ENCODE measurements around the gene WDFY2.

WDFY2 gene

DNA sequence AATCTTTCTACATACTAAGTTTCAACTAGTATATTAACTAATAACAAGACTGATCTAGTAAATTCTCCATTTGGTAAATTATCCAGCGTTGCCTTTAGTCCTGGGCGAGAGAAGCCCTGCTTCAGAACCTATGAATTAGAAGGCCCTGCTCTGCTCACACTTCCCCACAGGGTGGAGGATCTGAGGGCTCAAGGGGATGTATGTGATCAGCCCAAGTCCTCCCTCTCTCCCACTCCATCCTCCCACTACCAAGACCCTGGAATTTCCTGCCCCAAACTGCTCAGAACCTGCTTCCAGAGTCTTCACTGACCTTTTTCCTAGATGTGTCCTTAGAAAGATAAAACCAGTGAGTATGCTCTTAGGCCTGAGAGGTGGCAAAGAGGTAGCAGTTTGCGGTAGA lies 91.6 kb downstream of the WDFY2 start:
- peaks cover 11% of the 10 kb centered on the region for H3K36me3 ChIP-seq

DNA sequence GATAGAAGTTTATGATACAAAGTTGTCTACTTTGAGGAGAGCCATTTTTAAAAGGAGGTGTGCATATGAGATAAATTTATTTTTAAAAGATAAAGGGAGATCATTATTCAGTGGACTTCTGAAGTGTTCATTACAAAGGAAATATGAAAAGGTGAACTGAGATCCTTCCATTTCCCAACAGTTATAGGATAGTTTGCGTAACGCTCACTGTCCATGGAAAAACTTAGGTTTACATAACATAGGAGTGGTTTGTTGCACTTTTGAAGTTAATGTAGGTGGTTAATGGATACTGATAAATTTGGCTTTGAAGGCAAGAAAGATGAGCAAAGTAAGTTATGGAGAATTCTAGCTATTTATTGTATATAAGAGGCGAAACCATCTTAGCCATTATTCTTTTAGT lies 92.5 kb downstream of the WDFY2 start:
- Histone ChIP-seq H3K27ac (no peak overlapping the region), H3K9me3 (no peaks in the 10 kb centered on the region), H3K4me3 (ENCODE audit: low read depth in 1 of 2, low read length in 1 of 2) (no peak overlapping the region), H3K36me3 (peaks cover 14% of the 10 kb centered on the region), H3K27me3 (no peaks in the 10 kb centered on the region), H3K4me1 (ENCODE audit: control insufficient read depth in 1 of 2, insufficient read depth in 1 of 2, low read depth in 1 of 2, low read length in 1 of 2) (no peaks in the 10 kb centered on the region)
- TF ChIP-seq, protein P1, sequence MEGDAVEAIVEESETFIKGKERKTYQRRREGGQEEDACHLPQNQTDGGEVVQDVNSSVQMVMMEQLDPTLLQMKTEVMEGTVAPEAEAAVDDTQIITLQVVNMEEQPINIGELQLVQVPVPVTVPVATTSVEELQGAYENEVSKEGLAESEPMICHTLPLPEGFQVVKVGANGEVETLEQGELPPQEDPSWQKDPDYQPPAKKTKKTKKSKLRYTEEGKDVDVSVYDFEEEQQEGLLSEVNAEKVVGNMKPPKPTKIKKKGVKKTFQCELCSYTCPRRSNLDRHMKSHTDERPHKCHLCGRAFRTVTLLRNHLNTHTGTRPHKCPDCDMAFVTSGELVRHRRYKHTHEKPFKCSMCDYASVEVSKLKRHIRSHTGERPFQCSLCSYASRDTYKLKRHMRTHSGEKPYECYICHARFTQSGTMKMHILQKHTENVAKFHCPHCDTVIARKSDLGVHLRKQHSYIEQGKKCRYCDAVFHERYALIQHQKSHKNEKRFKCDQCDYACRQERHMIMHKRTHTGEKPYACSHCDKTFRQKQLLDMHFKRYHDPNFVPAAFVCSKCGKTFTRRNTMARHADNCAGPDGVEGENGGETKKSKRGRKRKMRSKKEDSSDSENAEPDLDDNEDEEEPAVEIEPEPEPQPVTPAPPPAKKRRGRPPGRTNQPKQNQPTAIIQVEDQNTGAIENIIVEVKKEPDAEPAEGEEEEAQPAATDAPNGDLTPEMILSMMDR (IDR thresholded peaks at IDR 0.05): no peak

More for the DNA sequence above, 91.6 kb downstream of the WDFY2 start:
- TF ChIP-seq, protein P1 (IDR thresholded peaks at IDR 0.05): no peak
- no peaks in the 10 kb centered on the region for H3K9me3 ChIP-seq
- no peaks in the 10 kb centered on the region for H3K4me1 ChIP-seq (ENCODE audit: control insufficient read depth in 1 of 2, insufficient read depth in 1 of 2, low read depth in 1 of 2, low read length in 1 of 2)
- no peak overlapping the region for H3K27ac ChIP-seq
- H3K27me3 ChIP-seq: no peaks in the 10 kb centered on the region
- H3K4me3 ChIP-seq (ENCODE audit: low read depth in 1 of 2, low read length in 1 of 2): no peak overlapping the region

DNA sequence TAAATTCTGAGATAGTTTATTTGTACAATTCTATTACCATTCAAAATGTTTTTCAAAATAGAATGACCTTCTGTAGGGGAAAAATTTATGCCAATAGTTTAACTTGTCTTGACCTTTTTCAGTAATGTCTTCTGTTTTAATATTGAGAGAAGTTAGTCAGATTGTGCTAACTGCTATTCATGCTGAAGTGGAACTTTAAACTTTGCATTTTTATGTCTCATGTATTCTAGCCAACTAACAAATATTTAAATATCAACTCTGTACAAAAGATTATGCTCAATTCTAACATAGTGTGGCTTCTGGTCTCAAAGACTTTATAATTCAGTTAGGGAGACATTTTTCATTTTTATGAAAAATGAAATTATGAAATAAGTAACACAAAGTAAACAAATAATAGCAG lies 94.2 kb downstream of the WDFY2 start:
- H3K27me3 ChIP-seq: no peaks in the 10 kb centered on the region
- TF ChIP-seq, protein P1 (IDR thresholded peaks at IDR 0.05): no peak
- H3K27ac ChIP-seq: no peak overlapping the region
- no peak overlapping the region for H3K4me3 ChIP-seq (ENCODE audit: low read depth in 1 of 2, low read length in 1 of 2)
- no peaks in the 10 kb centered on the region for H3K9me3 ChIP-seq
- H3K4me1 ChIP-seq (ENCODE audit: control insufficient read depth in 1 of 2, insufficient read depth in 1 of 2, low read depth in 1 of 2, low read length in 1 of 2): no peaks in the 10 kb centered on the region
- H3K36me3 ChIP-seq: peaks cover 14% of the 10 kb centered on the region

DNA sequence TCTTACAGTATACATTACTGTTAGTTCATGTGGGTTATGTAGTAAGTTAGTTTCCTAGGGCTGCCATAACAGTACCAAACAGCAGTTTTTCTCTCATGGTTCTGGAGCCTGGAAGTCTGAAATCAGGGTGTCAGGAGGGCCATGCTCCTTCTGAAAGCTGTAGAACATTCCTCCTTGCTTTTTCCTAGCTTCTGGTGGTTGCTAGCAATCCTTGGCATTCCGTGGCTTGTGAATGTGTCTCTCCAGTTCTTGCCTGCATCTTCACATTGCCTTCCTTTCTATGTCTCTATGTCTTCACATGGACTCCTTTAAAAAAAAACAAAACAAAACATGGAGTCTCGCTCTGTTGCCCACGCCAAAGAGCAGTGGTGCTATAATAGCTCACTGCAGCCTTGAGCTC lies 95.4 kb downstream of the WDFY2 start:
- Histone ChIP-seq H3K4me1 (ENCODE audit: control insufficient read depth in 1 of 2, insufficient read depth in 1 of 2, low read depth in 1 of 2, low read length in 1 of 2) (no peaks in the 10 kb centered on the region), H3K9me3 (no peaks in the 10 kb centered on the region), H3K27me3 (no peaks in the 10 kb centered on the region), H3K36me3 (peaks cover 14% of the 10 kb centered on the region), H3K27ac (no peak overlapping the region), H3K4me3 (ENCODE audit: low read depth in 1 of 2, low read length in 1 of 2) (no peak overlapping the region)
- TF ChIP-seq, protein P1 (IDR thresholded peaks at IDR 0.05): no peak

DNA sequence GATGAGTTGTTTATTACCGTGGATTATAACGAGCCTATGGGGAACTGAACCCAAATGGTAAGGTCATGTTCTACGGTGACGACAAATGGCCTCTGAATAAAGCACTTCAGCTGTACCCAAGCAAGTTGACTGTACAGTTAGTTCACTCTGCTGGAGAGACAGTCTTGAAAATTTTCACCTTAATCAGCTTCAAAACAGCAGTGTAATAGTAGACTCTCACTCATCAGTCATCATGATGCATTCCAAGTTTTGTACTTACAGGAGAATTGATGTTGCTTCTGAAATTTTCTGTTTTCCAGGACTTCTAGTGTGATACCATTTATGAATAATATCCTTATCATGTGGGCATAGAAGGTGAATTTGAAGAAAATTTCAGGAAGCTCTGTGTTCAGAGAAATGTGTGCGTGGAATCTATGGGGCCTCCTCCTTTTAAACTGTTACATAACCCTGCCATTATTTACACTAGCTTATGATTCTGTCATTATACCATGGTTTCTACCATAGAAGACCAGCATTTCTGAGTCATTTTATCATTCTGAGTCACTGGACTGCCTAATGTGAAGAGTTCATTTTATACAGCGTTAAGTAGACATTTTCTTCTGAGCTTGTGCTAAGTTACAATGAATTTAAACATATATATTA lies 96.9 kb downstream of the WDFY2 start:
- TF ChIP-seq, protein P1 (IDR thresholded peaks at IDR 0.05): no peak
- H3K4me1 ChIP-seq (ENCODE audit: control insufficient read depth in 1 of 2, insufficient read depth in 1 of 2, low read depth in 1 of 2, low read length in 1 of 2): no peaks in the 10 kb centered on the region
- no peaks in the 10 kb centered on the region for H3K9me3 ChIP-seq
- peaks cover 14% of the 10 kb centered on the region for H3K36me3 ChIP-seq
- no peak overlapping the region for H3K4me3 ChIP-seq (ENCODE audit: low read depth in 1 of 2, low read length in 1 of 2)
- H3K27ac ChIP-seq: no peak overlapping the region
- H3K27me3 ChIP-seq: no peaks in the 10 kb centered on the region
